GM21825 (cell line): ENCODE data around the gene RGSL1.
"Not testable (repeated sequence)": the region's sequence is repeated elsewhere in the genome, so short reads cannot be mapped to it uniquely, and the experiment has no call there.

ENCODE experiments used
- ATAC-seq: cut with Tn5 transposase; IDR thresholded peaks from one replicate; pipeline ENCODE4 v1.9.1; 2021; ENCODE audit warnings: mild to moderate bottlenecking, moderate library complexity; ENCODE audit not compliant: unreplicated experiment

RGSL1 gene

DNA sequence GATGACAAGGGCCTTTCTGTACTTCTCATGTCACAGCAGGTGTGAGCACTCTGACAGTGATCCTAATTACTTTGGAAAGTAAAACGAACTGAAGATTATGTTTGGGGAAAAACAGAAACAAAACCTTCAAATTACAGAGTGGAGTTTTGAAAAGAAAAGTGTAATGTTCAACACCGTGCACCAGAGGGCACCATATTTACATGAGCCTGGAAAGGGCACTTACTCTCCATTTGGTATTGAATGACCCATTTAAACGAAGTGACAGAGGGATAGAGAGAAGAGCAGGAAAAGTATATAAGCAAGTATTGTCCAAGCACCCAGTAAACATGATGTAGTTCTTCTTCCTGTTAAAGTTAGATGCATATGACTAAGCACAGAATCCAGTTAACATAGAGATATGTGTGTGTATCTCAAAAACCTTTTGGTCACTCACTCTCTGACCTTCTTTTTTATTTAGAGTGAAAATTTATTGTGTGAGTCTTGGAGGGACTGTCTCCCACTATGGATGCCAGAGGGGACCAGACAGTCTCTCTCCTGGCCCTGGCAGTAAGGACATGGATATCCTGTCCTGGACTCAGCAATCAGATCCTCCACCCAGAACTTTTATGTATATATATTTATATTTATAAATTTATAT, 3.8 kb upstream of the RGSL1 start:
- ATAC-seq = no peak

GRCh38 chr1:182447124-182447523, 2.8 kb upstream of the RGSL1 start:
- ATAC-seq = not testable (repeated sequence)

DNA sequence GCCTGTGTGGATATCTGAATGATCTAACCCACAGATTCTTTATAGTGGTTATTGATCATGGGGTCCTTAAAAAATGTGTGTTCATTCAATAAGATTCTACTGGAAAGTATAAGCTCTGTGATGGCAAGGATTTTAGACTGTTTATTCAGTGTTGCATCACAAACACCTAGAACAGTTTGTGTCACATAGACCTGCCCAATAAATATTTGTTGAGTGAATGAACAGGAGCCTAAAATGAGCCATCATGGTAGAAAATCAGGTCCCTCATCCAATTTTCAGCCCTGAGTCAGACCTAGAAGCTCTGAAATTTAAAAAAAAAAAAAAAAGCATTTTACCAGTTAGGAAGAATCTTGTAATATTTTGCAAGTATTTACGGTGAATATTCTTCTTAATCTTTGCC, 2.3 kb upstream of the RGSL1 start:
- ATAC-seq = no peak

DNA sequence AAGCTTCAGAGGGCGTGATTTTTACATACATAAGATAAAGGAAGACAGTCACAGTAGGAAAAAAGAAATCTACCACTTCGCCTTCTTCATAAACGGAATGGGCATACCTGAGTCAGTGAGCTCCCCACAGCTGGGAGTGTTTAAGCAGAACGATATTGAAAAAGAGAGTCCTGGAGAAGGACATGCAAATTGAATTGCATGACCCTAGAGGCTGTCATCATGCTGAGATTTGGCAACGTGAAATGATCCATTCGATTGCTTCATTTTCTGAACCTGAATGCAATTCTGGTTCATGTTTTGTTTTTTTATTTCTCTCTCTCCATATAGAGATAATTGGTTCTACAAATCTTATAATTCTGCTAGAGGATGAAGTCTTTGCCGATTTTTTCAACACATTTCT, 3.7 kb downstream of the RGSL1 start:
- ATAC-seq = no peak

GRCh38 chr1:182457844-182458243, 7.9 kb downstream of the RGSL1 start:
- ATAC-seq = no peak

- ATAC-seq = no peak
These were observed 10.0 kb downstream of the RGSL1 start for GRCh38 chr1:182459949-182460348.

DNA sequence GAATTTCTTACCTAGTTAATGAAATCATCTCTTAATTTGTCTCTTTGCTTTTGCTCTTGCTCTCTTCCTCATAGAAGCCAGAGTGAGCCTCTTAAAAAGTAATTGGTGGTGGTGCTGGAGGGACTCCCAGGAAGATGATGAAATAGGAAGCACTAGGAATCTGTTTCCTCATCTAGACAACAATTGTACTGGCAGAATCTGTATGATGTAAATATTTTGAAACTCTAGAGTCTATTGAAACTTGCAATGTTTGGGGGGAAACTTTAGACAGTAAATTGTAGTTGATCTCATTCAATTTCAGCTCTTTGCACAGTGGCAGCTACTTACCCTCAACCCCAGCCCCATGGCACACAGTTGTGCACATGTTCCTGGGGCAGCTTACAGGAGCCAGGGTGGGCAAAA, 10.6 kb downstream of the RGSL1 start:
- no peak for ATAC-seq

GRCh38 chr1:182473556-182473955, 23.6 kb downstream of the RGSL1 start:
- no peak for ATAC-seq

- no peak for ATAC-seq
These were observed 26.7 kb downstream of the RGSL1 start for GRCh38 chr1:182476625-182477024.

DNA sequence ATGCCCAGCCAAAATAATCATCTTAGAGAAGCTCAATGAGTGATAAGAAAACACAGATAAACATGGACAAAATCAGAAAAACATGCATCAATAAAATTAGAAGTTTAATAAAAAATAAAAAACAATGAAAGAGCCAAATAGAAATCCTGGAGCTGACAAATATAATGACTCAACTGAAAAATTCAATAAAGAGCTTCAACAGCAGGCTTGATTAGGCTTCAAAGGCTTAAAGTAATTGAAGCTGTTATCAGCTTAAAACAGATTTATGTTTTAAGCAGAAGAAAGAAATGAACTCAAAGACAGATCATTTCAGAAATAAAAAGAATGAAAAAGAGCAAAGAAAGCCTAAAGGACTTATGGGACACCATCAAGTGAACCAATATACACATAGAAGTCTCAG, 28.3 kb downstream of the RGSL1 start:
- ATAC-seq = no peak

DNA sequence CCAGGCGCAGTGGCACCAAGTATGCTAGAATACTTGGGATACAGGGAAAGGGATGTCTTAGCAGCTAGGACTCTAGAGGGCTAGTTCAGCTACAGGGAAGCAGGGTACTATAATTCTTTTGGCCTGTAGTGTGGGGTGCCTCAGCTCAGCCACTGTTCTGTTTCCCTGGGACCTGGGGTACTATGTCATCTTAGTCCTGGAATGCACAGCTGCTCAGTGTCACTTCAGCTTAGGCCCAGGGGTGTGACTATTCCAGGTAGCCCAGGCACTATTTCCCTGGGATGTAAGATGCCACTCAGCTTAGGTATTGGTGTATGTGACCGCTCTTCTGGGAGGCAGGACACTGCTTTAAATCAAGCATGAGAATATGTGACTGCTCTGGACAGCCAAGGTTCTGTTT, 34.1 kb downstream of the RGSL1 start:
- no peak for ATAC-seq

DNA sequence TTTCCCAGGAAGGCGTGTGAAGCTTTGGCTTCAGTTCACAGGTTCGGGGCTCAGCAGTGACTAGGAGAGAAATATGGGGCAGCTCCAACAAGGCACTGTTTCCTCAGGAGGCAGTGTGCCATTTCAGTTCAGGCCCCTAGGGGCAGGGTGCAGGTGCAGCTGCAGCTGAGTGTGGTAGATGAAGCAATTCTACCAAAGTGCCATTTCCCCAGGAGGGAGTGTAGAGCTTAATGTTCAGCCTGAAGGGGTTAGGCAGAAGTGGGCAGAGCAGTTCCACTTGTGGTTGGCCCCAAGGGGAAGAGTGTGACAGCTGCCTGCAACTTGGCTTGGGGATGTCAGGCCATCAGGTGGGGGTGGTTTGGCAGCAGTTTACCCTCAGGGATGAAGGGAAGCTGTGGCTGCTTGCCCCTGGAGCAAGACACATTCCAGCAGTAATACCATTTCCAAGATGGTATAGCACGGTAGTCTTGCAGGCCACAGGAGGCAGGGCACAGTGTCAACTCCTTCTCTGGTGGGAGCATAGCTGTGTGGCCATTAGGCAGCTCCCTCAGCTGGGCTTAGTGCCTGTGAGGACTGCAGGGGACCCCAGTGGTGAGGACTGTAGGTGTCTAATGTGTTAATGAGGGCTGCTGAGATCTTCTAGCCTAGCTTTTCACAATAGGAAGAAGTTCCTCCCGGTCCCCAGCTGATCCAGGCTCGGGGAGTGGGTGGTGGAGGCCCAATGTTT, 34.7 kb downstream of the RGSL1 start:
- ATAC-seq = peak; percentile 97

GRCh38 chr1:182485861-182486260, 35.9 kb downstream of the RGSL1 start:
- ATAC-seq = no peak

DNA sequence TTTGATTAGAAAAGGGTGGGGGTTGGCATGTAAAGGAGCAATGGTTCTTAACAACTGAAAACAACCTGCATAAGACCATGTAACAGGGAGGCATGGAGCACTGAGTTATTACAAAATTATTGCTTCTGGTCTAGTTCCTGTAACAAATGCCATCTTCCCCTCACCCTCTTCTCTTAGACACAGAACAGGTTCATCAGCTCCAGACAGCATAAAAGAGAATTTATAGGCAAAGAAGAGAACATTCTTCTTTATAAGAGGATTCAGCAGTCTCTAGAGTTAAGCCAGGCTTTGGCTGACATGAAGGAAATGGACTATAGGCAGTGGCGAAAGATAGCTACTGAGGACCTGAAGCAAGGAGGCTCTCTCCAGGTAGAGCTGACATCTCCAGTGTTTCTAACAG, 38.9 kb downstream of the RGSL1 start:
- ATAC-seq = no peak

GRCh38 chr1:182493063-182493462, 43.1 kb downstream of the RGSL1 start:
- no peak for ATAC-seq

- no peak for ATAC-seq
These were observed 45.1 kb downstream of the RGSL1 start for GRCh38 chr1:182495002-182495401.

- no peak for ATAC-seq
These were observed 45.7 kb downstream of the RGSL1 start for GRCh38 chr1:182495693-182496092.

- no peak for ATAC-seq
These were observed 57.7 kb downstream of the RGSL1 start for GRCh38 chr1:182507685-182508084.

DNA sequence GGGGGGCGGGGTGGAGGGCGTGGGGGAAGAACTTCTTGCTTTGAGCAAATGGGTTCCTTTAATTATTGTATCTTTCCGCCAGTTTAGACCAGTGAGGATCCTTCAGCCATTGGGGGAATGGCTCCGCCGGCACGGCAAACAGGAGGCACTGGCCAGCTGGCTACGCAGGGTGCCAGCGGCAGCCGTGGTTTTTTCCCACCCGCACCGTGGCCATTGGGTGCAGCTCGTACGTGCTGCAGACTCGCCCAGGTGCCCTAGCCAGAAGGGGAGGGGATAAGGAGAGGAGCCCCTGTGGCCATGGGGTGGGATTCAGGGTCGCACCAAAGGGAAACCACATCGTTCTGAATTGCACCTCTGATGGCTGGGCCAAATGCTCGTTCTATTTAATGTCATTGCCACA, 65.6 kb downstream of the RGSL1 start:
- no peak for ATAC-seq

GRCh38 chr1:182520736-182521135, 70.8 kb downstream of the RGSL1 start:
- ATAC-seq = no peak

GRCh38 chr1:182525342-182525741, 75.4 kb downstream of the RGSL1 start:
- ATAC-seq = no peak

- ATAC-seq = no peak
These were observed 77.7 kb downstream of the RGSL1 start for GRCh38 chr1:182527680-182528079.

GRCh38 chr1:182528206-182528605, 78.3 kb downstream of the RGSL1 start:
- ATAC-seq = not testable (repeated sequence)
